Sigmoid colon (tissue), 7 donors: ENCODE data around the gene AKAP10. TPM values are rescaled to one million over a fixed set of nuclear protein-coding genes. Genes with fewer than 3 reads are reported as not detected.

Source experiments
- DNase-seq: peaks from one replicate; pipeline ENCODE4 v3.0.0-alpha.2; 2019
- H3K27ac ChIP-seq, 4 donors: fragments of 200-600 bp; sonication (generic); one replicate each; pipeline ENCODE4 v1.5.1; 2016 to 2019; ENCODE audit warnings: mild to moderate bottlenecking in 1 of 4
- H3K27me3 ChIP-seq, 3 donors: fragments of 200-600 bp; sonication (generic); one replicate each; pipeline ENCODE4 v1.5.1; 2019; ENCODE audit warnings: mild to moderate bottlenecking in 1 of 3
- H3K36me3 ChIP-seq, 4 donors: fragments of 200-600 bp; sonication (generic); one replicate each; pipeline ENCODE4 v1.5.1; 2016 to 2019
- H3K4me1 ChIP-seq, 4 donors: fragments of 200-600 bp; sonication (generic); one replicate each; pipeline ENCODE4 v1.5.1; 2017 to 2019
- H3K4me3 ChIP-seq, 4 donors: fragments of 200-600 bp; sonication (generic); one replicate each; pipeline ENCODE4 v1.5.1; 2017 to 2019; ENCODE audit warnings: mild to moderate bottlenecking in 2 of 4, moderate library complexity in 1 of 4
- H3K9me3 ChIP-seq, 4 donors: fragments of 200-600 bp in 3 of 4; sonication (generic) in 3 of 4; one replicate each; pipeline versions ENCODE4 v1.5.1 to v1.6.1; 2013 to 2019
- CTCF ChIP-seq, 4 experiments: fragments of 450-650 bp in 3 of 4; fragments of 200-600 bp in 1 of 4; IDR thresholded peaks; one replicate each; pipeline ENCODE4 v1.5.1; 2016 to 2019; ENCODE audit warnings: antibody characterized with exemption in 4 of 4, mild to moderate bottlenecking in 3 of 4, moderate library complexity in 2 of 4
- EP300 ChIP-seq, 4 donors: sonication (generic); formaldehyde crosslinking; IDR thresholded peaks; one replicate each; pipeline ENCODE4 v1.6.1; 2017; ENCODE audit warnings: antibody characterized with exemption in 4 of 4
- POLR2A ChIP-seq, 2 donors: fragments of 450-650 bp; IDR thresholded peaks; one replicate each; pipeline ENCODE4 v1.6.1; 2016; ENCODE audit warnings: antibody characterized with exemption in 2 of 2, mild to moderate bottlenecking in 2 of 2, moderate library complexity in 2 of 2
- POLR2AphosphoS5 ChIP-seq, 4 donors: sonication (generic); formaldehyde crosslinking; IDR thresholded peaks; one replicate each; pipeline ENCODE4 v1.6.1; 2017; ENCODE audit warnings: antibody characterized with exemption in 4 of 4
- WGBS, 2 donors: extraction: QIAGEN DNeasy Blood & Tissue Kit; methylation state at CpG; one replicate each; pipeline ENCODE4 v1.1.7; 2013; 5-methylcytosine and 5-hydroxymethylcytosine counted together
- intact Hi-C: fragments of 100-400 bp; cut with DNase I; formaldehyde crosslinking; loops from one replicate; pipeline ENCODE4 v1.15.1; 2023
- polyA plus RNA-seq, 3 donors: library from polyadenylated mRNA; stranded (reverse); fragments of 200-250 nt; gene quantifications; one replicate each; pipeline ENCODE4 v1.2.3, GENCODE V29; 2013
- total RNA-seq, 4 donors: library from RNA; depleted of rRNA; stranded (reverse); fragments of >200 nt; gene quantifications; one replicate each; pipeline ENCODE4 v1.1.0, GENCODE V29; 2016
- donor health status: healthy with polysubstance abuse.
- donor health status: Bipolar disorder and iron deficiency.
- donor health status: healthy.

The AKAP10 gene
- total and polyA plus RNA-seq, 7 donors: 9.5 to 37.5 (median 24.0) TPM

GRCh38 chr17:19991252-19991885, 13.7 kb upstream of the AKAP10 start:
- Histone ChIP-seq H3K9me3 (no peaks in the 10 kb centered on the region), H3K4me1 (peaks cover 0 to 5% (median 0%) of the 10 kb centered on the region in 4 donors), H3K27ac (no peak overlapping the region), H3K27me3 (no peaks in the 10 kb centered on the region), H3K36me3 (no peaks in the 10 kb centered on the region), H3K4me3 (no peak overlapping the region)
- TF ChIP-seq POLR2A (IDR thresholded peaks at IDR 0.05) (no peak), POLR2AphosphoS5 (IDR thresholded peaks at IDR 0.05) (no peak)
- intact Hi-C loops: loop anchor here (5.0 kb wide), 1 partner anchor 236 kb away; no protein-coding TSS in a partner anchor
- no peak for DNase-seq
- WGBS, 2 donors: 16 to 40% methylated on average over 4 of the region's 4 CpGs

GRCh38 chr17:19987897-19988296, 10.3 kb upstream of the AKAP10 start:
- intact Hi-C loops: no loop called here
- 69 to 80% methylated on average over 1 of the region's 1 CpG for WGBS, 2 donors
- TF ChIP-seq POLR2A (IDR thresholded peaks at IDR 0.05) (no peak), EP300 (IDR thresholded peaks at IDR 0.05) (no peak), POLR2AphosphoS5 (IDR thresholded peaks at IDR 0.05) (no peak), CTCF (IDR thresholded peaks at IDR 0.05) (no peak)

GRCh38 chr17:19986941-19987861, 9.6 kb upstream of the AKAP10 start:
- Histone ChIP-seq H3K9me3 (no peaks in the 10 kb centered on the region), H3K36me3 (no peaks in the 10 kb centered on the region), H3K4me3 (no peak overlapping the region), H3K27me3 (no peaks in the 10 kb centered on the region), H3K27ac (no peak overlapping the region), H3K4me1 (no peaks in the 10 kb centered on the region)
- 78% methylated on average over 13 of the region's 13 CpGs for WGBS, 2 donors
- intact Hi-C loops: no loop called here
- no peak for DNase-seq
- no peak for TF ChIP-seq POLR2A (IDR thresholded peaks at IDR 0.05)
- no peak for TF ChIP-seq EP300 (IDR thresholded peaks at IDR 0.05)
- no peak for TF ChIP-seq CTCF (IDR thresholded peaks at IDR 0.05)
- no peak for TF ChIP-seq POLR2AphosphoS5 (IDR thresholded peaks at IDR 0.05)

More at GRCh38 chr17:19987897-19988296, 10.3 kb upstream of the AKAP10 start:
- no peak overlapping the region for H3K27ac ChIP-seq
- DNase-seq: no peak
- H3K9me3 ChIP-seq: no peaks in the 10 kb centered on the region
- peaks cover 0 to 1% (median 0%) of the 10 kb centered on the region in 4 donors for H3K4me1 ChIP-seq
- H3K36me3 ChIP-seq: no peaks in the 10 kb centered on the region
- H3K4me3 ChIP-seq: no peak overlapping the region
- no peaks in the 10 kb centered on the region for H3K27me3 ChIP-seq

GRCh38 chr17:19979917-19980770, 2.5 kb upstream of the AKAP10 start:
- Histone ChIP-seq H3K9me3 (no peaks in the 10 kb centered on the region), H3K27ac (peak overlapping the region in 1 of 4 donors; percentile 9), H3K4me3 (no peak overlapping the region), H3K4me1 (peaks cover 0 to 32% (median 29%) of the 10 kb centered on the region in 4 donors), H3K27me3 (no peaks in the 10 kb centered on the region), H3K36me3 (no peaks in the 10 kb centered on the region)
- TF ChIP-seq EP300 (IDR thresholded peaks at IDR 0.05): no peak
- no peak for TF ChIP-seq POLR2AphosphoS5 (IDR thresholded peaks at IDR 0.05)
- no peak for TF ChIP-seq POLR2A (IDR thresholded peaks at IDR 0.05)
- TF ChIP-seq CTCF (IDR thresholded peaks at IDR 0.05): no peak
- WGBS, 2 donors: 75 to 86% methylated on average over 43 of the region's 43 CpGs
- no peak for DNase-seq
- intact Hi-C loops: no loop called here
